ENCODE data around the gene RASA3. TPM values are rescaled to one million over a fixed set of nuclear protein-coding genes. Genes with fewer than 3 reads are reported as not detected.

Gene RASA3
- total and polyA plus RNA-seq, 10 of the 15 experiments (the other 5 are each of a cell fraction or from before 2014, with no cell fraction given): 0.79 to 33.9 (median 17.6) TPM

DNA sequence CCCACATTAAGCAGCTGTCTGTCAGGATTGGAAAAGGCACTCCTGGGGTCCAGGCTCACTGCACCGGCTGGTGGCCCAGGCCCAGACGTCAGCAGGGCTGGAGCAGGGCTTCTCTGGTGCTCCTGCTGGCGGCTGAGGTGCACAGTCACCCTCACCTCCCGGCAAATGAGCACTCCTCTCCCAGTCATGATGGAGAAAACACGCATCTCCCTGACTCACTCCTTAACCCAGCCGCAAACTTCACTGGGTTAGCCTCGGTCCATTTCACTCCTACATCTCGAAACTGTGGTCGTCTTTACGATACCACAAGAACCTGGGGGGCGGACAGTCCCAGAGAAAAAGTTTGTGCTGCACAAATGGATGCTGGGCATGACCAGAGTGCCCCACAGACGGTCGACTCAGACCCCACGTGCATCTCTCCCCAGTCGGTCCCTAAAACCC, 3.3 kb upstream of the RASA3 start:
- DNase-seq (ENCODE audit: low read depth, low spot score) (no peak), FAIRE-seq (no peak), ATAC-seq (no peak)
- Histone ChIP-seq H3K9me3 (replicated peaks; ENCODE audit: control insufficient read depth, insufficient read depth, low read length) (no peaks in the 10 kb centered on the region), H3K9ac (ENCODE audit: control insufficient read depth, insufficient read depth, low read length) (no peak overlapping the region), H3K79me2 (ENCODE audit: control insufficient read depth, insufficient read depth, low read length) (peaks cover 14% of the 10 kb centered on the region), H4K20me1 (ENCODE audit: control insufficient read depth, insufficient read depth) (no peaks in the 10 kb centered on the region), H3K27me3 (replicated peaks in 1 of 2; ENCODE audit: control insufficient read depth in 2 of 2, insufficient read depth in 2 of 2, low read length in 1 of 2) (no peaks in the 10 kb centered on the region), H2AFZ (ENCODE audit: control insufficient read depth, low read depth, low read length) (no peak overlapping the region), H3K4me1 (ENCODE audit: control insufficient read depth, insufficient read depth, low read length) (peaks cover 11% of the 10 kb centered on the region), H3K4me3 (no peak overlapping the region), H3K27ac (ENCODE audit: control insufficient read depth, insufficient read depth) (no peak overlapping the region), H3K36me3 (ENCODE audit: control insufficient read depth in 2 of 2, insufficient read depth in 2 of 2, low read length in 1 of 2) (no peaks in the 10 kb centered on the region), H3K4me2 (ENCODE audit: control insufficient read depth, insufficient read depth) (no peak overlapping the region)
- in situ Hi-C loops (cut with MboI) (no loop called here), intact Hi-C loops (cut with micrococcal nuclease; ENCODE audit: unreplicated experiment) (no loop called here)
- 50% methylated on average over 15 of the region's 15 CpGs for WGBS (ENCODE audit: insufficient coverage, insufficient replicate concordance, low lambda C conversion rate, missing lambda C conversion rate)
- no TSS peak for BruUV-seq (replicated peaks)
- RAD21 ChIA-PET (ENCODE audit: unreplicated experiment): no interaction called here
- CTCF ChIA-PET: no interaction called here
- SMC1A ChIA-PET (ENCODE audit: uncharacterized antibody, unreplicated experiment): interaction anchor here (1.5 to 1.8 kb wide), 2 partner anchors 12 to 87 kb away, joined by 3 to 6 read pairs; no protein-coding TSS in a partner anchor
- POLR2A ChIA-PET: no interaction called here
- TF ChIP-seq, protein P1, sequence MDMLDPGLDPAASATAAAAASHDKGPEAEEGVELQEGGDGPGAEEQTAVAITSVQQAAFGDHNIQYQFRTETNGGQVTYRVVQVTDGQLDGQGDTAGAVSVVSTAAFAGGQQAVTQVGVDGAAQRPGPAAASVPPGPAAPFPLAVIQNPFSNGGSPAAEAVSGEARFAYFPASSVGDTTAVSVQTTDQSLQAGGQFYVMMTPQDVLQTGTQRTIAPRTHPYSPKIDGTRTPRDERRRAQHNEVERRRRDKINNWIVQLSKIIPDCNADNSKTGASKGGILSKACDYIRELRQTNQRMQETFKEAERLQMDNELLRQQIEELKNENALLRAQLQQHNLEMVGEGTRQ (IDR thresholded peaks at IDR 0.05; ENCODE audit: borderline replicate concordance, low read depth, low read length): no peak
- TF ChIP-seq TCF7 (IDR thresholded peaks at IDR 0.05; ENCODE audit: borderline replicate concordance): no peak
- TF ChIP-seq, protein P2, sequence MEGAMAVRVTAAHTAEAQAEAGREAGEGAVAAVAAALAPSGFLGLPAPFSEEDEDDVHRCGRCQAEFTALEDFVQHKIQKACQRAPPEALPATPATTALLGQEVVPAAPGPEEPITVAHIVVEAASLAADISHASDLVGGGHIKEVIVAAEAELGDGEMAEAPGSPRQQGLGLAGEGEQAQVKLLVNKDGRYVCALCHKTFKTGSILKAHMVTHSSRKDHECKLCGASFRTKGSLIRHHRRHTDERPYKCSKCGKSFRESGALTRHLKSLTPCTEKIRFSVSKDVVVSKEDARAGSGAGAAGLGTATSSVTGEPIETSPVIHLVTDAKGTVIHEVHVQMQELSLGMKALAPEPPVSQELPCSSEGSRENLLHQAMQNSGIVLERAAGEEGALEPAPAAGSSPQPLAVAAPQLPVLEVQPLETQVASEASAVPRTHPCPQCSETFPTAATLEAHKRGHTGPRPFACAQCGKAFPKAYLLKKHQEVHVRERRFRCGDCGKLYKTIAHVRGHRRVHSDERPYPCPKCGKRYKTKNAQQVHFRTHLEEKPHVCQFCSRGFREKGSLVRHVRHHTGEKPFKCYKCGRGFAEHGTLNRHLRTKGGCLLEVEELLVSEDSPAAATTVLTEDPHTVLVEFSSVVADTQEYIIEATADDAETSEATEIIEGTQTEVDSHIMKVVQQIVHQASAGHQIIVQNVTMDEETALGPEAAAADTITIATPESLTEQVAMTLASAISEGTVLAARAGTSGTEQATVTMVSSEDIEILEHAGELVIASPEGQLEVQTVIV (IDR thresholded peaks at IDR 0.05; ENCODE audit: borderline replicate concordance, partially characterized antibody): no peak
- no peak for TF ChIP-seq HDGF (IDR thresholded peaks at IDR 0.05)
- no peak for TF ChIP-seq CREB1 (IDR thresholded peaks at IDR 0.05; ENCODE audit: low read depth)
- TF ChIP-seq, protein P3, sequence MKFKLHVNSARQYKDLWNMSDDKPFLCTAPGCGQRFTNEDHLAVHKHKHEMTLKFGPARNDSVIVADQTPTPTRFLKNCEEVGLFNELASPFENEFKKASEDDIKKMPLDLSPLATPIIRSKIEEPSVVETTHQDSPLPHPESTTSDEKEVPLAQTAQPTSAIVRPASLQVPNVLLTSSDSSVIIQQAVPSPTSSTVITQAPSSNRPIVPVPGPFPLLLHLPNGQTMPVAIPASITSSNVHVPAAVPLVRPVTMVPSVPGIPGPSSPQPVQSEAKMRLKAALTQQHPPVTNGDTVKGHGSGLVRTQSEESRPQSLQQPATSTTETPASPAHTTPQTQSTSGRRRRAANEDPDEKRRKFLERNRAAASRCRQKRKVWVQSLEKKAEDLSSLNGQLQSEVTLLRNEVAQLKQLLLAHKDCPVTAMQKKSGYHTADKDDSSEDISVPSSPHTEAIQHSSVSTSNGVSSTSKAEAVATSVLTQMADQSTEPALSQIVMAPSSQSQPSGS (IDR thresholded peaks at IDR 0.05; ENCODE audit: low read length): no peak
- no peak for TF ChIP-seq IKZF1 (conservative IDR thresholded peaks at IDR 0.05)
- TF ChIP-seq, protein P4, sequence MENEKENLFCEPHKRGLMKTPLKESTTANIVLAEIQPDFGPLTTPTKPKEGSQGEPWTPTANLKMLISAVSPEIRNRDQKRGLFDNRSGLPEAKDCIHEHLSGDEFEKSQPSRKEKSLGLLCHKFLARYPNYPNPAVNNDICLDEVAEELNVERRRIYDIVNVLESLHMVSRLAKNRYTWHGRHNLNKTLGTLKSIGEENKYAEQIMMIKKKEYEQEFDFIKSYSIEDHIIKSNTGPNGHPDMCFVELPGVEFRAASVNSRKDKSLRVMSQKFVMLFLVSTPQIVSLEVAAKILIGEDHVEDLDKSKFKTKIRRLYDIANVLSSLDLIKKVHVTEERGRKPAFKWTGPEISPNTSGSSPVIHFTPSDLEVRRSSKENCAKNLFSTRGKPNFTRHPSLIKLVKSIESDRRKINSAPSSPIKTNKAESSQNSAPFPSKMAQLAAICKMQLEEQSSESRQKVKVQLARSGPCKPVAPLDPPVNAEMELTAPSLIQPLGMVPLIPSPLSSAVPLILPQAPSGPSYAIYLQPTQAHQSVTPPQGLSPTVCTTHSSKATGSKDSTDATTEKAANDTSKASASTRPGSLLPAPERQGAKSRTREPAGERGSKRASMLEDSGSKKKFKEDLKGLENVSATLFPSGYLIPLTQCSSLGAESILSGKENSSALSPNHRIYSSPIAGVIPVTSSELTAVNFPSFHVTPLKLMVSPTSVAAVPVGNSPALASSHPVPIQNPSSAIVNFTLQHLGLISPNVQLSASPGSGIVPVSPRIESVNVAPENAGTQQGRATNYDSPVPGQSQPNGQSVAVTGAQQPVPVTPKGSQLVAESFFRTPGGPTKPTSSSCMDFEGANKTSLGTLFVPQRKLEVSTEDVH (IDR thresholded peaks at IDR 0.05; ENCODE audit: low read depth, partially characterized antibody): no peak
- no peak for TF ChIP-seq SREBF2 (IDR thresholded peaks at IDR 0.05; ENCODE audit: low read length)
- no peak for TF ChIP-seq ASH2L (IDR thresholded peaks at IDR 0.05; ENCODE audit: borderline replicate concordance, low read depth)
- TF ChIP-seq EP300 (IDR thresholded peaks at IDR 0.05; ENCODE audit: borderline replicate concordance in 1 of 2, control insufficient read depth in 1 of 2, low read depth in 2 of 2, low read length in 2 of 2): no peak
- no peak for TF ChIP-seq BRCA1 (IDR thresholded peaks at IDR 0.05; ENCODE audit: low read depth, low read length)
- TF ChIP-seq, protein P5, sequence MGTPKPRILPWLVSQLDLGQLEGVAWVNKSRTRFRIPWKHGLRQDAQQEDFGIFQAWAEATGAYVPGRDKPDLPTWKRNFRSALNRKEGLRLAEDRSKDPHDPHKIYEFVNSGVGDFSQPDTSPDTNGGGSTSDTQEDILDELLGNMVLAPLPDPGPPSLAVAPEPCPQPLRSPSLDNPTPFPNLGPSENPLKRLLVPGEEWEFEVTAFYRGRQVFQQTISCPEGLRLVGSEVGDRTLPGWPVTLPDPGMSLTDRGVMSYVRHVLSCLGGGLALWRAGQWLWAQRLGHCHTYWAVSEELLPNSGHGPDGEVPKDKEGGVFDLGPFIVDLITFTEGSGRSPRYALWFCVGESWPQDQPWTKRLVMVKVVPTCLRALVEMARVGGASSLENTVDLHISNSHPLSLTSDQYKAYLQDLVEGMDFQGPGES (IDR thresholded peaks at IDR 0.05): no peak
- no peak for TF ChIP-seq HDAC2 (IDR thresholded peaks at IDR 0.05)

All from GM12878 (cell line).